GM23248 (cell line): Measurements from ENCODE around the gene LMF1.

ENCODE experiments used
- EZH2 ChIP-seq: fragments of 200-600 bp; sonication (generic); IDR thresholded peaks from 2 replicates; pipeline ENCODE4 v1.6.1; 2018; ENCODE audit warnings: antibody characterized with exemption, mild to moderate bottlenecking; ENCODE audit not compliant: insufficient read depth, poor library complexity, severe bottlenecking
- EZH2phosphoT487 ChIP-seq: fragments of 200-600 bp; sonication (generic); IDR thresholded peaks from 2 replicates; pipeline ENCODE4 v1.6.1; 2018; ENCODE audit warnings: antibody characterized with exemption, moderate library complexity, mild to moderate bottlenecking, low read depth; ENCODE audit not compliant: insufficient read depth

DNA sequence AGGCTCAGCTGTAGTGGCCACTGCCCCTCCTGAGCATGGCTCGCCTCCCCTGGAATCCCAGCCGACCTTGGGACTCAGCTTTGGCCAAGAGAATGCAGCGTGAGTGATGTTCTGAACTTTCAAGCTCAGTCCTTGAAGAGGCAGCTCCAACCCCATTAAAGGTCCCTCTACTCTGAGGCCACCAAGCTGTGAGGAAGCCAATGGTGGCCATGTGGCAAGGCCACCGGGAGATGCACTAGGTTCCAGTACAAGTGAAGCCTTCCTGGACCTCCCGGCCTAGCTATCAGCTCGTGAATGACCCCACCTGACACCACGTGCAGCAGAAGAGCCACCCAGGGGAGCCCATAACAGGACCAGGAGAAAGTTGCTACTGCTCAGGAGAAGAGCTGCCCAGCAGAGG lies 88.5 kb downstream of the LMF1 start:
- TF ChIP-seq EZH2 (no peak), EZH2phosphoT487 (no peak)
